Stimulated activated CD8-positive, alpha-beta memory T cell treated with anti-CD3 and anti-CD28 coated beads, Interleukin-2, amount 100 ng/mL, for 1 hour (primary cell): Measurements from ENCODE around the gene FOXM1.
A peak's percentile ranks its signal among the peaks of the same experiment; 100 is the strongest.

ENCODE experiments used
- DNase-seq, 2 donors: peaks; one replicate each; pipeline ENCODE4 v3.0.0-alpha.2; 2020; ENCODE audit warnings: low read depth in 2 of 2

Gene FOXM1, protein sequence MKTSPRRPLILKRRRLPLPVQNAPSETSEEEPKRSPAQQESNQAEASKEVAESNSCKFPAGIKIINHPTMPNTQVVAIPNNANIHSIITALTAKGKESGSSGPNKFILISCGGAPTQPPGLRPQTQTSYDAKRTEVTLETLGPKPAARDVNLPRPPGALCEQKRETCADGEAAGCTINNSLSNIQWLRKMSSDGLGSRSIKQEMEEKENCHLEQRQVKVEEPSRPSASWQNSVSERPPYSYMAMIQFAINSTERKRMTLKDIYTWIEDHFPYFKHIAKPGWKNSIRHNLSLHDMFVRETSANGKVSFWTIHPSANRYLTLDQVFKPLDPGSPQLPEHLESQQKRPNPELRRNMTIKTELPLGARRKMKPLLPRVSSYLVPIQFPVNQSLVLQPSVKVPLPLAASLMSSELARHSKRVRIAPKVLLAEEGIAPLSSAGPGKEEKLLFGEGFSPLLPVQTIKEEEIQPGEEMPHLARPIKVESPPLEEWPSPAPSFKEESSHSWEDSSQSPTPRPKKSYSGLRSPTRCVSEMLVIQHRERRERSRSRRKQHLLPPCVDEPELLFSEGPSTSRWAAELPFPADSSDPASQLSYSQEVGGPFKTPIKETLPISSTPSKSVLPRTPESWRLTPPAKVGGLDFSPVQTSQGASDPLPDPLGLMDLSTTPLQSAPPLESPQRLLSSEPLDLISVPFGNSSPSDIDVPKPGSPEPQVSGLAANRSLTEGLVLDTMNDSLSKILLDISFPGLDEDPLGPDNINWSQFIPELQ

DNA sequence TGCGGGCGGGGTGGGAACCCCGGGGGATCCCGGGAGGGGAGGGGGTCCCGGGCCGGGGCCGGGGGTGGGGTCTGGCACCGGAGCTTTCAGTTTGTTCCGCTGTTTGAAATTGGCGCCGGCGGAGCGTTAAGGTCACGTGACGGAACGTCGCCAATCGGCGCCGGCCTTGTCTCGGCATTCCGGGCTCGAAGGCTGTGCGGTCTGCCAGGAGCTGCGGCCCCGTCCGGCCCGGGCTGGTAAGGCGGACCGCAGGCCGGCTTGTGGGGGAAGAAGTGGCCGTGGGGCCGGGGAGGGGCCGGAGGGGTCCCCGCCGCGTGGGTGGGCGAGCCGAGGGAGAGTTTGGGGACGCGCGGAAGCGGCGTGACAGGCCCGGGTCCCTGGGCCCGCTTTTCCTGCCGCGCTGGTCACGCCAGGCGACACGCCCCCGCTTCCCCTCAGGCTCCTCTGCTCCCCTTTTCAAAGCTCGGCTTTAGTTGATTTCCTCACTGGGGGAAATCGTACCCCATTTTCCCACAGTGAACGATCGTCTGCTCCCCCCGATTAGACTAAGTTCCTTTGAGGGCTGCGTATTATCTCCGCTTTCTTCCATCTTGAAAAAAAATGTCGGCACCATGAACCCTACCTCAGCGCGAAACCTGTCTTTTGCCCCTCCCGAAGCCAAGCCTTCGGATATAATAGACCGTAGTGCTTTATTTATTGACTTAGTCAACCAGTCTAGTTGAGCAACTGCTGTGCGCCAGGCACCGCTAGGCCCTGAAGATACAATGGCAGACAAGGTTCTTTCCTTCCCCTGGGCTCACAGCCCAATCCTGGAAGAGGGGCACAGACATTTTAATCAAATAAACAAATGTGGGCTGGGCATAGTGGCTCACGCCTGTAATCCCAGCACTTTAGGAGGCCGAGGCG lies at the start of gene FOXM1, which contains the start of gene RHNO1:
FOXM1 (minus strand) TSS at position 128 of the 906 bp plus-strand sequence. CDS start 2,696 bp downstream, outside the sequence.
RHNO1 (plus strand) TSS at position 177 of the 906 bp plus-strand sequence. CDS start 8,144 bp downstream, outside the sequence.
- DNase-seq: peak; percentile 73 to 79

DNA sequence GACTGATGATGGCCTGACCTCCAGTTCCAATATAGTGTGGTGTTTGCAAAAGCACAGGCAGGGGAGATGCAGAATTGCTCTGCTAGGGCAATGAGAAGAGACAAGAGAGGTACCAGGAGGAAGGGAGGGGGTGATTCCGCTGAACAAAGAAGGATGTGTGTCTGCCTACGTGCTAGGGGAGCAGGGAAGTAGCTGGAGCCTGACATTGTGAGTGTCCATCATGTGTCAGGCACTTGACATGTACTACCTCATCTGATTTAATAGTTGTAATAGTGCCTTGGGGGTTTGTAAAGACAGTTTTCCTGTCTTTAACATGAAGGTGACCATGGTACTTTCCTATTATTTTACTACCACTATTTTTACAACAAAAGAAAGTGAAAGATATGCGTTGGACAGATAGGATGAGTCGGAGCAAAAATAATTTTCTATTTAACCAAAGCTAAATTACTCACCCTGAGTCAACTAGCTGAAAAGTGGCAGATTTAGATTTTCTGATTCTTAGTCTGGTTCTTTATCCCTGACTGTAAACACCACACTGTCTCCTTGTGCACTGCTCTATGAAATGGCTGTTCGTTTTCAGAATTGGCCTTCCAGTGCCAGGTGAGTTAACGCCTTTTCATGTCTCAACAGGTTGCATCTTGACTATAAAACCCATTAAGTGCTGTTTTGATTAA lies 48.5 kb upstream of the FOXM1 start:
- no peak for DNase-seq

DNA sequence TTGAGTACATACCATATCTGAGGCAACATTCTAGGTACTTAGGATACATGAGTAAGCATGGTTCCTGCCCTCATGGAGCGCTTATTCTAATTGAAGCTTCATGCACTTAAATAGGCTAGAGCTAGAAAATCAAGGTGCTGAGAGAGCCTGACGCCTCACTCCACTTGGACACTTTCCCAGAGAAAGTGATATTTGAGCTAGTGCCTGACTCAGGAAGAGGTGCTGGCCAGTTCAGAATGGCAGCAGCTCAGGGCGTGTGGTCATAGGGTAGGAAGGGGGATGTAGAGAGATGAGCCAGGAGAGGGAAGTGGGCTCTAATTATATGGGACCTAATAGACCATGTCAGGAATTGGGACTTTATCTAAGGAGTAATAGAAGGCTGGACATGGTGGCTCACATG lies 47.0 kb upstream of the FOXM1 start:
- no peak for DNase-seq

DNA sequence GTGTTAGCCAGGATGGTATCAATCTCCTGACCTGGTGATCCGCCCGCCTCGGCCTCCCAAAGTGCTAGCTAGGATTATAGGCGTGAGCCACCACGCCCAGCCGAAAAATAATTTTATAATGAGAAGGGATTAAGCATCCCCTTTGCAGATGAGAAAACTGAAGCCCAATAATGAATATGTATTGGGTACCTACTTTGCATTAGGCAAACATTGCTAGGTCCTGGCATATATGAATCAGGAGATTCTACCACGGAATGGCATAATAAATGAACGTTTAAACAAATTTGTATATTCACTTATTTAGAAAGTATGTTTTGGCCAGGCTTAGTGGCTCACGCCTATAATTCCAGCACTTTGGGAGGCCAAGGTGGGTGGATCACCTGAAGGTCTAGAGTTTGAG lies 46.1 kb upstream of the FOXM1 start:
- DNase-seq: no peak

DNA sequence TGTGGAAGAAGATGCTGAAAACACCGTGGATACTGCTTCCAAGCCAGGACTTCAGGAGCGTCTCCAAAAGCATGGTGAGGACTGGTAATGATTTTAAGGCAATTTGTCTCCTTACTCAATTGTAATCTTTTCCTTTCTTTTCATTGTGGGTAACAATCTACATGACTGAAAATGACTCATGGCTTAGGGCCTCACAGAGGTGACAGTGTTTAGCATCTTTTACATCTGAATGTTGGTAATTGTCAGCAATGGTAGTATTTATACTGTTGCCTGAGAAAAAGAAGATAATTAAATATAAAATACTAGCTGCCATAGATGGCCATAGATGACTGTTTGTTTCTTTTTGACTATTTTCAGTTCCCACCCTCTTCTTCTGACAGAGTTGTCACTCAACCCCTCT lies 45.4 kb upstream of the FOXM1 start:
- no peak for DNase-seq

DNA sequence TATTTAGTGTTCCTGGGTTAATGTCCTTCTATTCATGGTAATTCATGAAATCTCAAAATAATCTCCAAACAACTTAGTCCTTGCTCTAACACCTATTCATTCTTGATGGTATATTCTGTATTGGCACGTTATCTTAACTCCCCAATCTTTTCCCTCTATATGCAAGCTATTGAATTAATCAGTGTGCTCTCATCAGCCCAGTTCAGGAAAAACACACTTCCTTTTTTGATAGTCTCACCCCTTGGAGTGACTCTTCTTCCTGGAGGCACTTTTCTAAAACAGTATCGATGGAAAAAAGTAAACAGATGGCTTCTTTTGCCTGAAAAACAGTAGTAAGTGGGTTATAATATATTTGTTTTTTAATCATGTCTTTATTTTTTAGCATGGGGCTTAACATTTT lies 42.3 kb upstream of the FOXM1 start:
- no peak for DNase-seq

DNA sequence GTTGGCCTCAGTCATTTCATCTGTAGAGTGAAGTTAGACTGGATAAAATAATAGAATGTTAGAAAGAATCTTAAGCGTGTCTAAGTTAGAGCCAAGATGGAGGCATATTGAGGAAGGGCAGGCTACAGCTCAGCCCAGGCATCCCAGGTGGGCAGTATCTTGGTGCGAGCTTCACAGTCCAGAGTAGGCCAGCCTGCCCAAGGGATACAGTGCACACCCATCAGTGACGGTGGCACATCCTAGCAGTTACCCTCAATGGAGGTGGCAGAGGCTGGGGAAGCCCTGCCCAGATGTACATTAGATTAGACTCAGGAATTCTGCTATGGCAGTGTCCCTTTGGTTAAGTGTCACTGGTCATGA lies 35.2 kb upstream of the FOXM1 start:
- DNase-seq: no peak

DNA sequence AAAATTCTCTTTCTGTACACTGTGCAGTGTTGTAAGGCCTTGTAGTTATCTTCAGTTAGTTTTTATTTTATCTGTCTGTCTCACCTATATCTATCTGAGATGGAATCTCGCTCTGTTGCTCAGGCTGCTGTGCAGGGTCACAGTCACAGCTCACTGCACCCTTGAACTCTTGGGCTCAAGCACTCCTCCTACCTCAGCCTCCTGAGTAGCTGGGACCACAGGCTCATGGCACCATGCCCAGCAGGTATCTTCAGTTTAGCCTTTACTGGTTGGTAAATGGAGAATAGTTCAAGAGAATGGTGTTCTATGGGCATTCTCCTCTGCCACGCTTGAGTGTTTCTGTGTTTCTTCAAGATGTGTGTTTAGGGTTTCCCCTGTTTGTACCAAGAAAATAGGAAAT lies 27.3 kb upstream of the FOXM1 start:
- DNase-seq: no peak

DNA sequence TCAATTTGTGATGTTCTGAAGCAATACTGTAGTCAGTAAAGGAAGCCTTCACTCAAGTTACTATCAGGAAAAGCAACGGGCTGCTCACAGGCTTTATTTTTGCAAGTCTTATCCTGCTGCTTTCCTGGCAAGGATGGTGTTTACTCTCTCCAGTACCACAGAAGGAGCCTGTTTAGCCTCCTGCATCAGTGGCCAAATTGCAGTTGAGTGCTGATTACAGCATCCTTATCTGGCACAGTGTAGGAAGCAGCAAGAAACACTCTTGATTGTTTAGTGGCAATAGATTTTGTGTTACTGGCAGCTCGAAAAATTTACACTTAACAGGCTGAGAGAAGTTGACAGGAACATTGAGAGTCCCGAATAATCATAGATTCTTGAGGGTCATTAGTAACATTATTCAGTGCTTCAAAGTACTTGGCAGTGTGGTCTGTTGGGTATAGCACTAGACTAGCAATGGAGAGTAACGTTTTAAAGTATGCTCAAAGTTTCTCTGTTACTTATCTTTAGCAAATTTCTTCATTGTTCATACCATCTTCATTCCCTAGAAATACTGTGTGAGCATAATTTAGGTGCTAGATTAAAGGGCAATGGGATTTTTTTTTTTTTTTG lies 25.4 kb upstream of the FOXM1 start:
- no peak for DNase-seq

DNA sequence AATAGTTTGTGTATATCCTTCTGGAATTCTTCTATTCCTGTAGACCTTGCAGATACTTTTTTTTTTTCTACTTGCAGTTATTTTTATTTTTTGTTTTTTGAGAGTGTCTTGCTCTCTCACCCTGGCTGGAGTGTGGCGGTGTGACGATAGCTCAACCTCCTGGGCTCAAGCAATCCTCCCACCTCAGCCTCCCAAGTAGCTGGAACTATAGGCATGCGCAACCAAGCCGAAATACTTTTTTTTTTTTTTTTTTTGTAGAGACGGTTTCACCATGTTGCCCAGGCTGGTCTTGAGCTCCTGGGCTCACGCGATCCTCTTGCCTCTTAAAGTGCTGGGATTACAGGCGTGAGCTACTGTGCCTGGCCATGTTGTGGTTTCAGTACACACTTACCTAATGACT lies 23.7 kb upstream of the FOXM1 start:
- no peak for DNase-seq

DNA sequence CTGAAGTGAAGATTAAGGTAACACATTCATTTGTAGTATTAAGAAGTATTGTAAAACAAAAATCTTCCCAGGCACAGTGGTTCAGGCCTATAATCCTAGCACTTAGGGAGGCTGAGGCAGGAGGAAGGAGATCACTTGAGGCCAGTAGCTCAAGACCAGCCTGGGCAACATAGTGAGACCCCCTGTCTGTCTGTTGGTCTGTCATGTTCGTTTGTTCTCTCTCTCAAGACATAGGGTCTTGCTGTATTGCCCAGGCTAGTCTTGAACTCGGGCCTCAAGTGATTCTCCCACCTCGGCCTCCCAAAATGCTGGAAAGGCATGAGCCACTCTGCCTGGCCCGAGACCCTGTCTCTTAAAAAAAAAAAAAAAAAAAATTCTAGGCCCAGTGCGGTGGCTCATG lies 20.4 kb upstream of the FOXM1 start:
- DNase-seq: no peak

DNA sequence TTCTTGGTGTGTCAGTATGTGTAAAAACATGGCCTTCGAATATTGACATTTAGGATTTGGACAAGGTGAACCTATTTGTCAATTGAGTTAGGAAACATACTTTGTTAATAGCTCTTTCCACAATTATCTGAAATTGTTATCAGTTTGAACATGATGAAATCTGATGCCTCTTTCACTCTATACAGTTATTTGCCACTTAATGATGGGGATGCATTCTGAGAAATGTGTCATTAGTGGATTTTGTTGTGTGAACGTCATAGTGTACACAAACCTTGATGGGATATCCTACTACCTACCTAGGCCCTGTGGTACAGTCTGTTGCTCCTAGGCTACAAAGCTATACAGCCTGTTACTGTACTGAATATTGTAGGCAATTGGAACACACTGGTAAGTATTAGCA lies 18.5 kb upstream of the FOXM1 start:
- DNase-seq: no peak

DNA sequence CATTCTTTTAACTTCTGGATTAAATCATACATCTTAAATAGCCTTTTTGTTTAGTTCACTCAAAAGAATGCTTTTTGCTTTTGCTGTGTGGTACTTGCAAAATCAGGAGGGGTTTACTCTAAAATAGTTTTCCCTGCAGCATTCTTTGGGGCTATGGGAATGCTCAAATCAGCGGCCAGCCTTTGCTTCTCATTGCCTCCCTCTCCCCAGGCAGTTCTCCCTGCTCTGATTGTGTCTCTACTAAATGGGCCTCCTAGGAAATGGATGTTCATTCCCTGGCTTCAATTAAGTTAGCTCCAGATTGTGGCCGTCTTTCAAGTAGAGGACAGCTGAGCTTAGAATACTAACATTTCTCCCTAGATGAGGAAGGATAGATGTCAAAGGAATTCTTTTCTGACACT lies 18.1 kb upstream of the FOXM1 start:
- no peak for DNase-seq

DNA sequence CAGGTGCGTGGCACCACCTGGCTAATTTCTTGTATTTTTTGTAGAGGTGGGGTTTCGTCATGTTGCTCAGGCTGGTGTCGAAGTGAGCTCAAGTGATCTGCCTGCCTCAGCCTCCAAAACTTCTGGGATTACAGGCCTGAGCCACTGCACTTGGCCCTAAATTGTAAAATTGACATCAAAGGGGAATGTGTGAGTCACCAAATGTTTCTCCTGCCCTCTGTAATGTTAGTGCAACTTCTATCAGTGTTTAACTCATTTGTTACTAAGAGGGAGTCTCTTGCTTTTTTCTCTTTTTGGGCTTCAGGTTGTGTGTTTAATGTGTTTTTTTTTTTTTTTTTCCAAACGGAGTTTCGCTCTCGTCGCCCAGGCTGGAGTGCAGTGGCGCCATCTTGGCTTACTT lies 16.0 kb upstream of the FOXM1 start:
- DNase-seq: no peak

DNA sequence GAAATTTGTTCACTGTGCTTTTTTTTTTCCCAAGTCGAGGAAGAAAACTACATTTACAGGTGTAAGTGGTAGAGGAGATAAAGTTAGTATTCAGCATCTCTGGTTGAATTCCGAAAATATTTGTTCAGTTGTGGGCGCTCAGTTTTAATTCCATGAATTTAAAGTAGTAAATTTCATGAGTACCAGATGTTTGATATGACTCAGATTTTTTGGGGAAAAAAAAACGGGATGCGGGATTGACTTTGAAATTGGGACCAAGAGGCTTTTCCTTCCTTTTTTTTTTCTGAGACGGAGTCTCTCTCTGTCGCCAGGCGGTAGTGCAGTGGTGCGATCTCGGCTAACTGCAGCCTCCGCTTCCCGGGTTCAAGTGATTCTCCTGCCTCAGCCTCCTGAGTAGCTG lies 15.3 kb upstream of the FOXM1 start:
- no peak for DNase-seq

DNA sequence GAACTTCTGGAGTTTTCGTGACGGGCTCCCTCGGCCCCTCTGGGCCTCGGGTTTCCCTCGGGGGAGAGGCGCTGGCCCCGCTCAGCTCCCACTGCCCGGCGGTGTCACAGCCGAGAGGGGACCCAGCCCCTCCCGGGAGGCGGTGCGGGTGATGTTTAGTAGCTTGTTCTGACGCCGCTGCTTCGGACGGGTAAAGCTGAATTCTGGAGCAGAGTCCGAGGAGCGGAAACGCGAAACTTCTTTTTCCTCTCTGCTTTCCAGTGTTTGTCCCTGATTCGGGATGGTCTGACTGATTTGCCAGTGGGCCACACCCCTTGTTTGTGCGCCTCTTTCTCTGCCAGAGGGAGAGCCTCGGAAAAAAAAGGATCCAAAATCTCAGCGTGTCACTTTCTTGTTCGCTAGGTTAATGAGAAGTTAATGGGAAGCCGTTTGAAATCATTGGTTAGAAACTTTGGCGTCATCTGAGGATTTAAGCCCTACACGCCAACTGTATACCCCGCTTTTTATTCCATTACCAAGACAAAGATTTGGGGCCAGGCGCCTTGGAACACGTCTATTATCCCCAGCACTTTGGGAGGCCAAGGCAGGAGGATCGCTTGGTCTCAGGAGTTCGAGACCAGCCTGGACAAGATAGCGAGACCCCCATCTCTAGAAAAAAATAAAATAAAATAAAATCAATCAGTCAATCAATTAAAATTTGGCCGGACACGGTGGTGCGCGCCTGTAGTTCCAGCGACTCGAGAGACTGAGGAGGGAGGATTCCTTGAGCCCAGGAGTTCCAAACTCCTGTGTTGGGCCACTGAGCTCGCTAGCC lies 14.5 kb upstream of the FOXM1 start:
- DNase-seq: peak in 1 of 2 donors; percentile 11

DNA sequence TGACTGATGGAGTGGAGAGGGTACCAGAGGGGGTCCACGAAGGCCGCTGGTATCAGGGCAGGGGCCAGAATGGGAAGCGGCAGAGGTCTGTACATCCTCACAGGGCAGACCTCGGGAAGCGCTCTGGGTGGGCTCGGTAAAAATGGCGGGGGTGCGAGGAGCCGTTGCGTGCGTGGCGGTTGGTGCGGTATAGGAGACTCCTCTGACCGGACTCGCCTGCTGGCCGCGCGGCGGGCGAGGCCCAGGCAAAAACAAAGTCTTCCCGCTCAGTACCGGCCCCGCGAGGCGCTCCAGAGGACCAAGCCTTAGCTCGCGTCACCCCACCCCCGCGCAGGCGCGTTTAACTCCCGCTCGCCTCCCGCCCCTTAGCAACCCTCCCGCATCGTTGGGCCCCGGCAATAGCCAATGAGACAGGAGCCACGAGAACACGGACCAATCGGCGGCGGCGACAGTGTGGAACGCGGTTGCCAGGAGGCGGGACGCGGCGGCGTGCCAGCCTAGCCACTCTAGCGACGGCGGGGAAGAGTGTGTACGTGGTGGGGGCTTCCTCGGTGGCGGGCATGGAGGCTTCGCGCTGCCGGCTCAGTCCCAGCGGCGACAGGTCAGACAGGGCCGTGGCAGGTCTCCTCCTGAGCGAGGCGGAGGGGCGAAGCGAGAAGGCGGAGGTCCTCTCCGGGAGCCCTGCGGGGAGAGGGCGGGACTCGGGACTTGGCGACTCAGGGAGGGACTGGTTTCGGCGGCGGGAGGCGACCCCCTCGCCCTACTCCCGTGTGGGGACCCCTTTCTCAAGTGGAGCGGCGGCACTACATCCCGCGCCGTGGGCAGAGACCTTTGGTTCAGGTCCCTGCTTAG lies 13.6 kb upstream of the FOXM1 start, which contains the start of gene TULP3:
TULP3 (plus strand) TSS at position 504 of the 852 bp plus-strand sequence; CDS start at position 561, 57 bp downstream.
- peak; percentile 98 for DNase-seq

DNA sequence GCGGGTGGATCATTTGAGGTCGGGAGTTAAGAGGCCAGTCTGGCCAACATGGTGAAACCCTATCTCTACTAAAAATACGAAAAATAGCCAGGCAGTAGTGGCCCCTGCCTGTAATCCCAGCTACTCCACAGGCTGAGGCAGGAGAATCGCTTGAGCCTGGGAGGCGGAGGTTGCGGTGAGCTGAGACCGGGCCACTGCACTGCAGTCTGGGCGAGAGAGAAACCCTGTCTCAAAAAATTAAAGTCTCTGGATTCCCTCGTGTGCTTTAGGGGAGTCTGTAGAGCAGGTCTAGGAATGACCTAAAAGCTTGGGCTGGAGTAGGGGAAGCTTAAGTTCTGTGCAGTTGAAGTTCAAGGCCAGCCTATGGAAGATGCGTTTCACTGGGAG lies 13.0 kb upstream of the FOXM1 start:
- no peak for DNase-seq
